HG03196 (cell line): ENCODE results near the gene VDAC2.
"Not testable (repeated sequence)": the region's sequence is repeated elsewhere in the genome, so short reads cannot be mapped to it uniquely, and the experiment has no call there.

Experiments used
- ATAC-seq: cut with Tn5 transposase; IDR thresholded peaks from one replicate; pipeline ENCODE4 v1.9.1; 2021; ENCODE audit not compliant: unreplicated experiment

Gene VDAC2

GRCh38 chr10:75210282-75211006, at the start of gene VDAC2:
TSS of gene VDAC2 (plus strand) at chr10:75210796. CDS start at chr10:75211159, 363 bp downstream.
- peak; percentile 86 for ATAC-seq

DNA sequence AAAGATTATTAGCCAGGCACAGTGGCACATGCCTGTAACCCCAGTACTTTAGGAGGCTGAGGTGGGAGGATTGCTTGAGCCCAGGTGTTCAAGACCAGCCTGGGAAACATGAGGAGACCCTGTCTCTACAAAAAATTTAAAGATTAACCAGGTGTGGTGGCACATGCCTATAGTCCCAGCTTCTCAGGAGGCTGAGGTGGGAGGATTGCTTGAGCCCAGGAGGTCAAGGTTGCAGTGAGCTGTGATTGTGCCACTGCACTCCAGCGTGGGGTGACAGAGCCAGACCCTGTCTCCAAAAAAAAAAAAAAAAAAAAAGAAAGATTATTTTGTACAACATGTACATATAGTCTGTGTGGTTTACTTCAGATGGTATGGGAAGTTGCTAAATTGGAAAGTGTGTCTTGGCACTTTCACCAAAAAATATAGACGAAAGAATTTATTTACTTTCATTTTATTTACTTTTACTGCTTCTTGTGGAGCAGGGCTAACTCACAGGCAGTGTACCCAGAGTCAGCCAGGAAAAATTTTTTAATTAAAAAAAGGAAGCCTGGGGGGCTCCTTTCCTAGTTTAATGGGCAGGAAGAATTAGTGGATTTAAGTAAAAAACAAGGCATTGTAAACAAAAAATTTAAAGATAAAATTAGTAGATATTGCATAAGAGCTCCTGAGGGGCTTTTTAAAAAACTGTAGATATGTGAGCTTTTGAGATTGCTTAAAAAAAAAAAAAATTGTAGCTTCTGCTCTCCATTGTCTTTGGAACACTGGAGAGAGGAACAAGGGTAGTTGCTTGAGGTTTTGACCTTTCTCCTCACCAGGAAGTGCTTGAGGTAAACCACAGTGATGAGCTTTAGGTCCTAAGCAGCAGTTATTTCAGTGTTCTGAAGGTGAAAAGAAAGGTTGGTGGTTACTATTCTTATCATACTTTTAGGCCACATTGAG, 44.6 kb upstream of the VDAC2 start:
- peak; percentile 83 for ATAC-seq

- peak; percentile 16 for ATAC-seq
These were observed 44.0 kb upstream of the VDAC2 start for GRCh38 chr10:75166623-75166972.

DNA sequence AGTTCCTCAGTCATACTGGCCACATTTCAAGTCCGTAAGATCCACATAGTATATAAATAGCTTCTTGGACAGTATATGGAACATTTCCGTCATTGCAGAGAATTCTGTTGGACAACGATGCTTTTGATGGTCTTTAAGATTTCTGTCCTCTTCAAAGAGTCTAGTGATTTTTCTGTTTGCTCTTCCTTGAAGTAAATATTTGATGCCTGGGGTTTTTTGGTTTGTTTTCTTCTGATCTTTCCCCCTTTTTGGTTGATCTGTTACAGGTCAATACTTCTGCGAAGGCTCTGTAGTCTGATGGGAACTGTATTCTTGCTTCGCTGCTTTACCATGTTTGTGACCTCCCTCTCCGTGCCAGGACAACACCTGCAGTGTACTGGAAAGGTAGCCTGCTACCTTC, 42.3 kb upstream of the VDAC2 start:
- ATAC-seq = no peak

- no peak for ATAC-seq
These were observed 40.4 kb upstream of the VDAC2 start for GRCh38 chr10:75170215-75170614.

DNA sequence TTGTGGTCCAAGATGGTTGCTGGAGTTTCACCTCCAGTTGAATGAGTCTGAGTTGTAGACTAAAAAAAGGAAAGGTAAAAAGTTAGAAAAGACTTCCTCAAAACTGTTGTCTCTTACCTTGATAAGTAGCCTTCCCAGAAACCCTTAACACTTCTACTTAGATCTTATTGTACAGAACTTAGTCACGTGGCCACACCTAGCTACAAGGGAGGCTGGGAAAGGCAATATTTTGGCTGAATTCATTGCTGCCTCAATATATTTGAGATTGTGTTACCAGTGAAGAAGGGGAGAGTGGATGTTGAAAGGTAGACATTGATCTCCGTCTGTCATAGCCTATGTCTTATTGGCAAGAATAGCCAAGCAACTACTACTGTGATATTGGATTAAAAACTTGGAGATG, 35.5 kb upstream of the VDAC2 start:
- no peak for ATAC-seq

GRCh38 chr10:75176046-75176445, 34.5 kb upstream of the VDAC2 start:
- no peak for ATAC-seq

GRCh38 chr10:75176736-75177135, 33.9 kb upstream of the VDAC2 start:
- no peak for ATAC-seq

DNA sequence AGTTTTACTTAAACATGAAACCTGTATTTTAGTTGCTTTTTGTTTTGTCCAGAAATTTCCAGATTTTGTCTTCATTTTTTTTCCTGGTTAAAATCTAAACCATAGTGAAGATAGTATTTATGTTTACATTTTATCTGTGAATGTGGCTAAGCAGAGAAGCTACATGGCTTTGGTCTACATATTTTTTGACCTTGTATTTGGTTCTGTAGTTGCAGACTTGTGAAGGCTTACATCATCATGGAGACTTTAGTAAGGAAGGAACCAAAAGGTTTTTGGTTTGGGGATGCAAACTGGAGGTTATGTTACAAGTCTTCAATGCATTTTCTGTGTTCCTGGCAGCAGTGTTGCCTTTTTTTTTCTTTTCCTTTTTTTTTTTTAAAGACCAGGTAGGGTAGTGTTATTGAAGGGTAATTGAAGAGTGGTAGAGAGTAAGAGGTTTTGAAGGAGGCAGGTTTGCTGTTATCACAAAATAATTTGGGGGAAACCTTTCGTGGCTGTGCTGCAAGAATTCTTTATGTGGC, 30.9 kb upstream of the VDAC2 start:
- no peak for ATAC-seq

DNA sequence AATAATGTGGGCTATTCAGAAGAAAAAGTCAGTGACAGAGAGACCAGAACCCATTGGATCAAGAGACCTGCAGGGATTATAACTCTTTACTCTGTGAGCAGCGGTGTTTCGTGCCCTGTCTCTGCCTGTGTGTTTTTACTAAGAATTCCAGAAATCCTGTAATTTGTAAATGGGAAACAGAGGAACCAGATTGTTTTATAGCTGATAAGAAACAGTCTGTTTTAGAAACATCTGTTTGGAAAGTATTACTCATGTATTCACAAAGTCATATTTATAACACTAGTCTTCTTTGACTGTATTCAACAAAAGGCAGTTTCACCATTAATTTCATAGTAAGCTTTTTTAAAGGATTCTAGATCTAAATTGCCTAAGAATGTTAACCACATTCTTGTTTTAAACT, 30.0 kb upstream of the VDAC2 start:
- no peak for ATAC-seq

DNA sequence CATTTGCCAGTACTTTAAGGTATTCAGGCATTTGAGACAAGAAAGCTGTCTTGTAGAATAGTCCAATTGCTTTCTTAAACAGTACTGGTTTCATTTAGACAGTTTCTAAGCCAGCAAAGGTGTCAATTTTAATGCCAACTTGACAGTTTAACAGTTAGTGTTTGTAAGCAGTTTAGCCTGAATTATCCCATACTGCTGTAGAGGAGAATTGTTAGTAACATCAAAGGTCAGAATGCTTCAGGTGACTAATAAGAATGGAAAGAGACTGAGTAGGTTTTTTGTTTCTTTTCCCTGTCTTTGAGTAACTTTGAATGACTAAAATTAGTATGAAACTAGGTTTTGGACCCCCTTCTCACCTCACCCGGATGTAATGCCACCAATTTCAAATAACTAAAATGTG, 29.5 kb upstream of the VDAC2 start:
- no peak for ATAC-seq

- ATAC-seq = no peak
These were observed 24.3 kb upstream of the VDAC2 start for GRCh38 chr10:75186310-75186709.

DNA sequence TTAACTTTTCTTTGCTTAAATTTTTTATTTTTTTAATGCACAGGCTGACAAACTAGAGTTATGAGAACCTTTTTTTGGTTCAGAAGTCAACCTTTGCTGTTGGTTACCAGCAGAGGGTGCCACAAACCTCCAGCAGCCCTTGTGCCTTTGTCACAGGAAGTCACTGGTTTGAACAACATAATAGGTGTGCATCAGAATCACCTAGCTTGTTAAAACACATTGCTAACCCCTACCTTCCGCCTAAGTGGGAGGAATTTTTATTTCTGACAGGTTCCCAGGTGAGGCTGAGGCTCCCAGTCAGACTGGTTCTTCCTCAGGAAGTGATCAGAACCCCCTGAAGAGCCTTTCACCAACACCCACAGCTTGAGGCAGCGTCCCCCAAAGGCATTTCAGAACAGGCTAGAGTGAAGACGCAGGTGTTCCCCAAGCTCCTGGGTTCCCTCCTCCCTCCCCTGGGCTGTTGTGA, 22.6 kb upstream of the VDAC2 start:
- ATAC-seq = no peak

- ATAC-seq = not testable (repeated sequence)
These were observed 22.1 kb upstream of the VDAC2 start for GRCh38 chr10:75188522-75188921.

DNA sequence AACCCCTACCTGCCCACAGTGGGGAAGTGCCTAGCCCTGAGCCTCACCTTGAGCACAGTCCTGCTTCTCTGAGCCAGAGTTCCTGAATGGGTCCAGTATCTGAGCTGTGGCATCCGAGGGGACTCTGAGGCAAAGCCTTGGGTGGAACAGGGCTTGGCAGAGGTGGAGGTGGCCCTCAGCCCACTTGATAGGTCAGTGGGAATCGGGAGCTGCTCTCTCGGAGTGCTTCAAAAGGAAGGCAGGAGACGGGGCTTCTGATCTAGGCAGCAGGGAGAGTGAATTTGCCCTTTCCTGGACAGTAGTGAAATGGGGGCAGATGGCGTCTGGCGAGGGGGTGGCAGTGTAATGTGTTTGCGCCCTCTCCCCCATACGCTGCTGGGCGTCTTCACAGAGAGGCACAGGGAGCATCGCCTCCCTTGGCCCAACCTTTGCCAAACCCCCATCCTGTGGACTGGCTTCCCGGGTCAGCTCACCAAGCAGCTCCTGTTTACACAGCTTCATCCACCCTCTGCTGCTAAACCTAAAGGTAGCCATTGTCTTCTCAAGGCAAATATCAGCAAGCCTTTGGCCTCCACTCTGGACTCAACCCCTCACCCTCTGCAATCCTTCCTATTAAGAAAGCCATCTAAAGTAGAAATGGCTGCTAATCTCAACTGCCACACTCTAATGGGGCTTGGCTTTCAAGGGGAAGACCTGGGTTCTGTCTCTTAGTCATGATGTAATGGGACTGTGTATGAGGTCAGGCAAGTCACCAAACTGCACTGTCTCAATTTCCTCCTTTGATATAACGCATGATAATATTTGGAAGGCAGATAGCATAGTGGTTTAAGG, 21.1 kb upstream of the VDAC2 start:
- ATAC-seq = no peak

- ATAC-seq = no peak
These were observed 18.6 kb upstream of the VDAC2 start for GRCh38 chr10:75191821-75192568.

DNA sequence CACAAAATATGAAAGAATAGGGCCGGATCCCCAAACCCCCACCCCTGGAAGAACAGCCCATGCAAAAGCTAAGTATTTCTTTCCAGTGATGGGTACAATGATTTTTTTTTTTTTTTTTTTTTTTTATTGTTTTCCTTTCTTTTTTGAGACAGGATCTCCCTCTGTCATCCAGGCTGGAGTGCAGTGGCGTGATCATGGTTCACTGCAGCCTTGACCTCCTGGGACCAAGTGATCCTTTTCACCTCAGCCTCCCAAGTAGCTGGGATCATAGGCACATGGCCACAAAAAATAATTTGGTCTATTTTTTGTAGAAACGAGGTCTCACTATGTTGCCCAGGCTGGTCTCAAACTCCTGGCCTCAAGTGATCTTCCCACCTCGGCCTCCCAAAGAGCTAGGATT, 16.0 kb upstream of the VDAC2 start:
- ATAC-seq = not testable (repeated sequence)

- no peak for ATAC-seq
These were observed 15.4 kb upstream of the VDAC2 start for GRCh38 chr10:75195035-75195763.

DNA sequence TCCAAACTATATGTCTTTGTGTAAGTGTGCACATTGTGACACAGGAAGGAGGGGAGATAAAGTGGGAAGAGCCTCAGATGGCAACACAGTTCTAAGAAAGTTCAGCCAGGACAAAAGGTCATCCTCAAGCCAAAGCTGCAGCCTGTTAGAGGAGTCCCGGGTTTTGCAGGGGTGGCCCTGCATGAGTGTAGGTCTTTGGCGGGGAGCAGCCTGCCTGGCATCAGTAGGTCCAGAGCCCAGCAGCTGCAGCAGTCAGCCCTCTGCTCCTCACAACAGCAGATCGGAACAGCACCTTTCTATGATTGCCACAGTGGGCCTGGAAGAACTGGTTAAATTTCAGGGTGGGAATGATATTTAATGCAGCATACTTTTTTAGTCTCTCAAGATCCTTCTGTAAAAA, 13.5 kb upstream of the VDAC2 start:
- no peak for ATAC-seq

DNA sequence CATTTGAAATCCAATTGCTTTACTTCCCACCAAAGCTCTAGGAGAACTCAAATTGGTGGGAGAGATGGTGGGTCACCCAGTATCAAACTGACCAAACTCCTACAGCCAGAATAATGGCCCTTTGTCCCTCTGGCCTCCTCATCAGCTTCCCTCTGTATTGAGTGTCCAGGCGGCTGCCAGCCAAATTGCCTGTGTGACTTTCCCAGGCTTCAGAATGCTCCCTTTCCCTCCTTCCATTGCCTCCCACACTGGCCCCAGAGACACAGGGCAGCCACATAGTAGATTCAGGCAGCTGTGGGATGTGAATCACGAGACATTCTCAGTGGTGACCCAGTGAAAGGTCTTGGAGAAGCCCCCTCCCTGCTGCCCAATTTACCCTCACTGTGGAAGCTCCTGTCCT, 12.7 kb upstream of the VDAC2 start:
- ATAC-seq = no peak
